ENCODE data around the gene AMIGO3.

AMIGO3 gene

GRCh38 chr3:49718858-49719213 is 648 bp downstream of the AMIGO3 start:
- Histone ChIP-seq H3K27me3 (ENCODE audit: insufficient read depth, low read length, poor library complexity) (no peaks in the 10 kb centered on the region), H3K79me2 (ENCODE audit: insufficient read depth, low read length) (peaks cover 28% of the 10 kb centered on the region), H4K20me1 (ENCODE audit: insufficient read depth, low read length) (peaks cover 39% of the 10 kb centered on the region), H3K4me2 (ENCODE audit: insufficient read depth, low read length) (peak overlapping the region; percentile 66), H2AFZ (ENCODE audit: low read depth, low read length) (no peak overlapping the region), H3K4me3 (ENCODE audit: low read depth in 1 of 2, low read length in 2 of 2) (peak overlapping the region in 1 of 2 experiments; percentile 54; a peak in 2 of 4 replicates), H3K36me3 (ENCODE audit: insufficient read depth, low read length) (peaks cover 49% of the 10 kb centered on the region), H3K9me3 (ENCODE audit: insufficient read depth, low read length, severe bottlenecking) (no peaks in the 10 kb centered on the region), H3K4me1 (ENCODE audit: insufficient read depth, low read length) (peaks cover 42% of the 10 kb centered on the region), H3K9ac (ENCODE audit: low read depth, low read length) (peak overlapping the region; percentile 37), H3K27ac (ENCODE audit: low read length) (no peak overlapping the region)
- DNase-seq = no peak
- TF ChIP-seq, protein P1, sequence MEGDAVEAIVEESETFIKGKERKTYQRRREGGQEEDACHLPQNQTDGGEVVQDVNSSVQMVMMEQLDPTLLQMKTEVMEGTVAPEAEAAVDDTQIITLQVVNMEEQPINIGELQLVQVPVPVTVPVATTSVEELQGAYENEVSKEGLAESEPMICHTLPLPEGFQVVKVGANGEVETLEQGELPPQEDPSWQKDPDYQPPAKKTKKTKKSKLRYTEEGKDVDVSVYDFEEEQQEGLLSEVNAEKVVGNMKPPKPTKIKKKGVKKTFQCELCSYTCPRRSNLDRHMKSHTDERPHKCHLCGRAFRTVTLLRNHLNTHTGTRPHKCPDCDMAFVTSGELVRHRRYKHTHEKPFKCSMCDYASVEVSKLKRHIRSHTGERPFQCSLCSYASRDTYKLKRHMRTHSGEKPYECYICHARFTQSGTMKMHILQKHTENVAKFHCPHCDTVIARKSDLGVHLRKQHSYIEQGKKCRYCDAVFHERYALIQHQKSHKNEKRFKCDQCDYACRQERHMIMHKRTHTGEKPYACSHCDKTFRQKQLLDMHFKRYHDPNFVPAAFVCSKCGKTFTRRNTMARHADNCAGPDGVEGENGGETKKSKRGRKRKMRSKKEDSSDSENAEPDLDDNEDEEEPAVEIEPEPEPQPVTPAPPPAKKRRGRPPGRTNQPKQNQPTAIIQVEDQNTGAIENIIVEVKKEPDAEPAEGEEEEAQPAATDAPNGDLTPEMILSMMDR (IDR thresholded peaks at IDR 0.05; ENCODE audit: borderline replicate concordance, extremely low read depth, low read length, poor library complexity, severe bottlenecking) = no peak
- no peak for TF ChIP-seq EZH2 (IDR thresholded peaks at IDR 0.05; ENCODE audit: borderline replicate concordance, low read depth, low read length, severe bottlenecking)
- no peak for ATAC-seq (ENCODE audit: insufficient read depth, low read depth)

DNA sequence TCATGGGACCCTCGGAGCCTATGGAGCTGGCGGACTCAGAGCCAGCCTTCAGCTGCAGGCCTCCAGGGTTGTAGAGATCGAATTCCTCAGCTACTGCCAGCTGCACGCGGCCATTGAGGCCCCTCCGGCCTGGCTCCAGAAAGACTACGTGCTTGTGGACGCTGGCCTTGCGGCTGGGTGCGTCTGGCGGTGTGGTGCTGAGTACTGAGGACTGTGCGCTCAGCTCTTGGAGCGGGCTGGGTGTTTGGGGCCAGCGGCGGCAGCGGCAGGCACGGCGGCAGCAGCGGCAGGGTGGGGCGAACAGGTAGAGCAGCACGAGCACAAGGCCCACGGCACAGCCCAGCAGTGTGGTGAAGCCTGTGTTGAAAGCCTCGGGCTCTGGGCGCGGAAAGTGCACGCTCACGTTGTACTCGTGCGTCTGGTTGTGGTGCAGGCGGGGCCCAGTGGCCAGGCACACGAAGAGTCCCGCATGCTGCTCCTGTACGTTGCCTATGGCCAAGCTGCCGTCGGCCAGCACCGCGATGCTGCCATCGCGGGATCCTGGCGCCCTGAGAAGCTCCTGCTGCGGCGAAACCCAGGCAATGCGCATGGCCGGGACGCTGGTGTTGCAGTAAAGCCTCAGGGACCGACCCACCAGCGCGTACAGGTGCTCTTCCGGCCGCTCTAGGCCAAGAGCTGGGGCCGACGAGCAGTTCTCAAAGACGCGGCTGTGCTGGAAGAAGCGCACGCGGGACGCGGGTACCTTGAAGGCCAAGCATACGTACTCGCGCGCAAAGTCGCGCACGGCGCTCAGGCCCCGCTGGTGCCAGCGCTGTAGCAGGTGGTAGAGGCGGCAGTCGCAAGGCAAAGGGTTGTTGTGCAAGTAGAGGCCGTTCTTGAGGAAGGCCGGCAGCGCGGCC is 1.3 kb downstream of the AMIGO3 start:
- no peaks in the 10 kb centered on the region for H3K27me3 ChIP-seq (ENCODE audit: insufficient read depth, low read length, poor library complexity)
- TF ChIP-seq, protein P1 (IDR thresholded peaks at IDR 0.05; ENCODE audit: borderline replicate concordance, extremely low read depth, low read length, poor library complexity, severe bottlenecking) = no peak
- no peak for TF ChIP-seq EZH2 (IDR thresholded peaks at IDR 0.05; ENCODE audit: borderline replicate concordance, low read depth, low read length, severe bottlenecking)
- H3K27ac ChIP-seq (ENCODE audit: low read length) = no peak overlapping the region
- DNase-seq (no peak), ATAC-seq (ENCODE audit: insufficient read depth, low read depth) (no peak)
- H3K4me2 ChIP-seq (ENCODE audit: insufficient read depth, low read length) = peak overlapping the region; percentile 66
- no peak overlapping the region for H3K4me3 ChIP-seq (ENCODE audit: low read depth in 1 of 2, low read length in 2 of 2)
- H3K36me3 ChIP-seq (ENCODE audit: insufficient read depth, low read length) = peaks cover 54% of the 10 kb centered on the region
- H3K79me2 ChIP-seq (ENCODE audit: insufficient read depth, low read length) = peaks cover 22% of the 10 kb centered on the region
- peaks cover 36% of the 10 kb centered on the region for H4K20me1 ChIP-seq (ENCODE audit: insufficient read depth, low read length)
- peaks cover 43% of the 10 kb centered on the region for H3K4me1 ChIP-seq (ENCODE audit: insufficient read depth, low read length)
- H3K9ac ChIP-seq (ENCODE audit: low read depth, low read length) = no peak overlapping the region
- H2AFZ ChIP-seq (ENCODE audit: low read depth, low read length) = no peak overlapping the region
- H3K9me3 ChIP-seq (ENCODE audit: insufficient read depth, low read length, severe bottlenecking) = no peaks in the 10 kb centered on the region

DNA sequence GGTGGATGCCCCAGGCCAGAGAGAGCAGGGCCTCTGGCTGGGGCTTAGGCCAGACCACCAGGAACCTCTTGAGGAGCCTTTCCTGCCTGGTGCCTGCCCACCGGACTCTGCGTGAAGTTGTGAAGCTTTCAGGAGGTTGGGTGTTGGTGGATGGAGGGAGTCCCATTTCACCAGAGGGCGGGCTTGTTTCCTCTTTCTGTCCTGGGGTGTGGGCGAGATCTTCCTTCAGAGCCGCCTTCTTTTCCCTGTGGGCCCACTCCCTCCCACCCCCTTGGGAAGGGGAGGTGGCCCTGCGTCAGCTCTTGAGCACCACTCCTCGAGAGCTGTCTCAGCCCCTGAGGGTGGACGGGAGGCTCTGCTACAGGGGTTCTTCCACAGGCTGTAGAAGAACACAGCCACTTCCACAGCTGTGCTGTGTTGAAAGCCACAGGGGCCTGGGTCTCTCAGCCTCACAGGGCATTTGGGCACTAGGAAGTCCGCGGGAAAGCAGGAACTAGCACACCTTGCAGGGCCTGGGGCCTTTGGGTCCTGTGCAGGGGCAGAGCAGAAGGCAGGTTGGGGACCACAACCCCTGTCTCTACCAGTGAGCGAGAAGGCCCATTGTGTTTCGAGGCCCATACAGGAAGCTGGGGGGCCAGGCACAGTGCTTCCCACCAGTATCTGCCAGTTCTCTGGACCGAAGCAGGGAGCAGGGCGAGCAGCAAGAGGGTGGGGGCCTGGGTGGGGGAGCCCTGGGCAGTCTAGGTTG is 2.1 kb downstream of the AMIGO3 start:
- TF ChIP-seq, protein P1 (IDR thresholded peaks at IDR 0.05; ENCODE audit: borderline replicate concordance, extremely low read depth, low read length, poor library complexity, severe bottlenecking) = no peak
- no peak for TF ChIP-seq EZH2 (IDR thresholded peaks at IDR 0.05; ENCODE audit: borderline replicate concordance, low read depth, low read length, severe bottlenecking)
- peaks cover 51% of the 10 kb centered on the region for H3K36me3 ChIP-seq (ENCODE audit: insufficient read depth, low read length)
- H3K4me2 ChIP-seq (ENCODE audit: insufficient read depth, low read length) = no peak overlapping the region
- H3K9me3 ChIP-seq (ENCODE audit: insufficient read depth, low read length, severe bottlenecking) = no peaks in the 10 kb centered on the region
- peaks cover 14% of the 10 kb centered on the region for H3K79me2 ChIP-seq (ENCODE audit: insufficient read depth, low read length)
- ATAC-seq (ENCODE audit: insufficient read depth, low read depth) (no peak), DNase-seq (no peak)
- no peak overlapping the region for H3K27ac ChIP-seq (ENCODE audit: low read length)
- H2AFZ ChIP-seq (ENCODE audit: low read depth, low read length) = no peak overlapping the region
- no peaks in the 10 kb centered on the region for H3K27me3 ChIP-seq (ENCODE audit: insufficient read depth, low read length, poor library complexity)
- H4K20me1 ChIP-seq (ENCODE audit: insufficient read depth, low read length) = peaks cover 28% of the 10 kb centered on the region
- H3K4me1 ChIP-seq (ENCODE audit: insufficient read depth, low read length) = peaks cover 43% of the 10 kb centered on the region
- H3K9ac ChIP-seq (ENCODE audit: low read depth, low read length) = no peak overlapping the region
- H3K4me3 ChIP-seq (ENCODE audit: low read depth in 1 of 2, low read length in 2 of 2) = no peak overlapping the region
